T-helper 2 cell treated with Interferon-gamma antibody and Interleukin-4, amounts not matched to agents 5 μg/mL and 100 μg/mL, for 36 hours (primary cell): ENCODE data around the gene TARP.
"Not testable (repeated sequence)": the region's sequence is repeated elsewhere in the genome, so short reads cannot be mapped to it uniquely, and the experiment has no call there.

Source experiments
- DNase-seq: peaks from one replicate; pipeline ENCODE4 v3.0.0; 2021; ENCODE audit warnings: low spot score
- H3K27ac Mint-ChIP-seq: one replicate; pipeline ENCODE4 v1.8.0; 2021; ENCODE audit warnings: mild to moderate bottlenecking, mixed read lengths
- H3K27me3 Mint-ChIP-seq: one replicate; pipeline ENCODE4 v1.8.0; 2021; ENCODE audit warnings: low read depth, mixed read lengths
- H3K36me3 Mint-ChIP-seq: one replicate; pipeline ENCODE4 v1.8.0; 2021; ENCODE audit warnings: low read depth, mixed read lengths
- H3K4me1 Mint-ChIP-seq: one replicate; pipeline ENCODE4 v1.8.0; 2021; ENCODE audit warnings: low read depth, mixed read lengths
- H3K4me3 Mint-ChIP-seq: one replicate; pipeline ENCODE4 v1.8.0; 2022; ENCODE audit warnings: mild to moderate bottlenecking, moderate library complexity, mixed read lengths
- H3K9me3 Mint-ChIP-seq: one replicate; pipeline ENCODE4 v1.8.0; 2021; ENCODE audit warnings: mixed read lengths

Gene TARP

DNA sequence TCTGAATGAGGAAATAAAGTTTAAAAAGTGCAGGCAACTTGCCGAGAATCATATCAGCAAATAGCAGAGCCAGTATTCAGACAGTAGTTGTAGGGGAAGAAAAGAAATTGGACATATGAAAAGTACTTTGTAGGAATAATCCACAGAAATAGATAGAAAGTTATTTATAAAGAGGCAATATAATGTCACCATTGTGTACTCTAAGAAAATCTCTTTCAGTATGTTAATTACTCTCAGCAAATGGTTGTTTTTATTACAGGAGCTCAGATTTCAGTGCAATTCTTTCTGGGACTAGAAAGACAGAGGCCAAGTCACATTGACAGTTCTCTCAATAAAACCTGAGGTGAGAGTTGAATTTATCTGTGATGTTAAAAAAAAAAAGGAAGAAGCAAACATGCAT, 10.2 kb downstream of the TARP start:
- H3K27ac Mint-ChIP-seq, H3K4me3 Mint-ChIP-seq, H3K4me1 Mint-ChIP-seq, DNase-seq, H3K36me3 Mint-ChIP-seq, H3K27me3 Mint-ChIP-seq, H3K9me3 Mint-ChIP-seq: not testable (repeated sequence)

DNA sequence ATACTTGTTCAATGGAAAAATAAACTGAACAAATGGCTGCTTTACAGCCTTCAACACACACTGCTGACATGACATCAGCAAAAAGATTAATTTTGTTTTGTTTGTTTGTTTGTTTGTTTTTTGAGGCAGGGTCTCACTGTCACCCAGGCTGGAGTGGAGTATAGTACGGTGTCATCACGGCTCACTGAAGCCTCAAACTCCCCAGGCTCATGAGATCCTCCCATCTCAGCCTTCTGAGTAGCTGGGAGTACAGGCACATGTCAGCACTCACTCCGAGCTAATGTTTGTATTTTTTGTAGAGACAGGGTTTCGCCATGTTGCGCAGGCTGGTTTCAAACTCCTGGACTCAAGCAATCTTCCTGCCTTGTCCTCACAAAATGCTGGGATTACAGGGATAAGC, 10.9 kb downstream of the TARP start:
- Mint-ChIP-seq H3K36me3 (no peaks in the 10 kb centered on the region), H3K27me3 (no peaks in the 10 kb centered on the region), H3K4me1 (peaks cover 2% of the 10 kb centered on the region), H3K4me3 (no peak overlapping the region), H3K27ac (no peak overlapping the region), H3K9me3 (no peaks in the 10 kb centered on the region)
- DNase-seq = no peak

DNA sequence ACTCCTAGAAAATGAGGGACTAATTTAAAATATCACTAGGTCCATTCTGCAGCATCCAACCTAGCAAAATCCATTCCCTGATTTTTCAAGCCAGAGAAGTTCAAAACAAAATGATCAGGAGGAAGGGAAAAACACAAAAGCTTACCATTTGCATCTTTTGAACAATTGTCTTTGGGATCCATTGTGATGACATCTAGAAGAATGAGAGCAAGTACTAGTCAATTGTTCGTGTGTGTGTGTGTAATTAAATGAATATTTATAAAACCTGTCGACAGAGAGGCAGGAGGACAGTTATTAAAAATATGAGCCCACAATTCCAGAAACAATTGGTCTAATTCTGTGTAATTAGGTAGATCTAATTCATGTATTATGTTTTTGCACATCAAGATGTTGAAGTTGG, 11.4 kb downstream of the TARP start:
- not testable (repeated sequence) for H3K9me3 Mint-ChIP-seq, H3K4me3 Mint-ChIP-seq, H3K27me3 Mint-ChIP-seq, H3K4me1 Mint-ChIP-seq, DNase-seq, H3K36me3 Mint-ChIP-seq, H3K27ac Mint-ChIP-seq

DNA sequence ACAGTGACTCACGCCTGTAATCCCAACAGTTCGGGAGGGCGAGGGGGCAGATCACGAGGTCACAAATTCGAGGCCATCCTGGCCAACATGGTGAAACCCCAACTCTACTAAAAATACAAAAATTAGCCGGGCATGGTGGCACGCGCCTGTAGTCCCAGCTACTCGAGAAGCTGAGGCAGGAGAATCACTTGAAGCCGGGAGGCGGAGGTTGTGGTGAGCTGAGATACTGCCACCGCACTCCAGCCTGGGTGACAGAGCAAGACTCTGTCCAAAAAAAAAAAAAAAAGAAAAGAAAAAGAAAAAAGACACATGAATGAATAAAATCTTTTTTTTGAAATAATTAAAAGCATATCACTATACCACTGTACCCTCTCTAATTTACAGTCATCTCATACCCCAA, 11.8 kb downstream of the TARP start:
- not testable (repeated sequence) for DNase-seq, H3K27ac Mint-ChIP-seq, H3K4me1 Mint-ChIP-seq, H3K4me3 Mint-ChIP-seq, H3K9me3 Mint-ChIP-seq, H3K27me3 Mint-ChIP-seq, H3K36me3 Mint-ChIP-seq

DNA sequence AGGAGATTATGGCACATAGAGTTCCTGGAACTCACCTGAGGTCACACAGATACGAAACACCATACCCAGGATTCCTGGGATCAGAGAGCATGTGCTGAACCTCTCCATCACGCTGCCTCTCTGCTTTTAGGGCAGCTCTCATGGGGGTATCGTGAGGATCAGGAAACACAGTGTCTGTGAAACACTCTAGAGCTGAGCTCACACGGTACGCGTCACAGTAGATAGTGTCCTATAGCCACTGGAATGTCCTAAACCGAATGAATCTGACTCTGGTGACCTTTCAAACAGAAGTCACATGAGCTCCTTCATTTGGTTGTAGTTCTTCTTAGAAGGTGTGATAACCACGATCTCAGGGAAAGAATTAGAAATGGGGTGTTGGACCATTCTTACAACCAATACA, 14.3 kb downstream of the TARP start:
- not testable (repeated sequence) for H3K27me3 Mint-ChIP-seq, H3K4me3 Mint-ChIP-seq, H3K4me1 Mint-ChIP-seq, DNase-seq, H3K27ac Mint-ChIP-seq, H3K36me3 Mint-ChIP-seq, H3K9me3 Mint-ChIP-seq

DNA sequence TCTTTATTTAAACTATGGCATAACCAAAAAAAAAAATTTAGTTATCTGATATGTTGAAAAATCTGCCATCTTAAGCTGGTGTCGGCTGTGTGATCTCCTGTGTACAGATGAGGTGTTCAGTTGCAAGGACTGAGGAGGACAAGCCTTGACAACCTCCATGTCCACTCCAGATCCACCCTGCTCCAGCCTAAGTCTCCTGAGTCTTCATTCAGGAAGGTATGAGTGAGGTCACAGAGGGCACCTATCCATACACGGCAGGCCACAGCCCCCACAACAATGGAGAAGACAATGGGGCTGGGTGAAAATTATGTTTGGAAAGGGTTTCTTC, 16.1 kb downstream of the TARP start:
- Mint-ChIP-seq H3K27me3 (no peaks in the 10 kb centered on the region), H3K27ac (no peak overlapping the region), H3K4me3 (no peak overlapping the region), H3K4me1 (peaks cover 3% of the 10 kb centered on the region), H3K9me3 (no peaks in the 10 kb centered on the region), H3K36me3 (peaks cover 5% of the 10 kb centered on the region)
- no peak for DNase-seq

DNA sequence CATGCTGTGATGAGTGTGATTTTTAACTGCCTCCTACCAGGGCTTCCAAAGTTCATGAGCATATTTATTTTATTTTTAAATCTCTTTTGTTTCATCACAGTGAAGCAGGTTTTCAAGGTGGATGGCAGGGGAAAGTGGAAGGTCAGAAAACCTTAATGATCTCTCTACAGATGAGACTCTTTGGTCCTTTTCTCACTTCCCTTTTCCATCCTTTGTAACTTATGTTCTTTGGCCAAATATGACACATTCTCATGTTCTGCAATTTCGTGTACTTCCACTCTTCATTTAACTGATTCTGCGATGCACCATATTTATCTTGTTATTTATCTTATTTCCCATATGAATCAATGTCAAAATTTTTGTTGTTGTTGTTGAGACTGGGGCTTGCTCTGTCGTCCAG, 23.6 kb downstream of the TARP start:
- Mint-ChIP-seq H3K4me3 (peak overlapping the region; percentile 41), H3K4me1 (peaks cover 14% of the 10 kb centered on the region), H3K36me3 (peaks cover 33% of the 10 kb centered on the region), H3K27me3 (peaks cover 11% of the 10 kb centered on the region)
- not testable (repeated sequence) for DNase-seq, H3K27ac Mint-ChIP-seq, H3K9me3 Mint-ChIP-seq

DNA sequence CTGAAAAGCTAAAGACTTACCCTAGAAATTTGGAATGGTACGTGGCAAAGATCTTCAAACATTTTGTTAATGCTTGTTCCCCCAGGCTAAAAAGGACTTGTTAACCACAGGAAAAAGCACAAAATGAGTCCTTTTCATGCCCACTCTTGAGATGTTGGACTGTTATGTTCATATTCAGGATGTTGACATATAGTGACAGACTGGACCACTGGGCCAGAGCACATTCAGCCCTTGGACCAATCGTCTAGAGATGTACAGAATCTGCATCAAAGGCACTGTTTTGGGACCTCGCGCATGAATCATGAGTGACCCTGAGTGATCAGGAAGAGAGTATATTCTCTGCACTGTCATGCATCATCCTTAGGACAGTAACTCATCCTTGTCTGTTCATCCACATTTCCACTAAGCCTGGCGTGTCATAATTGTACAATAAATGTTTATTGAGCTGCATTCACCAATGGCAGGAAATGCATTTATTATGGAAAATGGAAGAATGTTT, 25.3 kb downstream of the TARP start:
- H3K9me3 Mint-ChIP-seq = no peaks in the 10 kb centered on the region
- no peak overlapping the region for H3K27ac Mint-ChIP-seq
- DNase-seq = no peak
- H3K27me3 Mint-ChIP-seq = peaks cover 11% of the 10 kb centered on the region
- H3K4me1 Mint-ChIP-seq = peaks cover 14% of the 10 kb centered on the region
- peaks cover 35% of the 10 kb centered on the region for H3K36me3 Mint-ChIP-seq
- H3K4me3 Mint-ChIP-seq = peak overlapping the region; percentile 0

DNA sequence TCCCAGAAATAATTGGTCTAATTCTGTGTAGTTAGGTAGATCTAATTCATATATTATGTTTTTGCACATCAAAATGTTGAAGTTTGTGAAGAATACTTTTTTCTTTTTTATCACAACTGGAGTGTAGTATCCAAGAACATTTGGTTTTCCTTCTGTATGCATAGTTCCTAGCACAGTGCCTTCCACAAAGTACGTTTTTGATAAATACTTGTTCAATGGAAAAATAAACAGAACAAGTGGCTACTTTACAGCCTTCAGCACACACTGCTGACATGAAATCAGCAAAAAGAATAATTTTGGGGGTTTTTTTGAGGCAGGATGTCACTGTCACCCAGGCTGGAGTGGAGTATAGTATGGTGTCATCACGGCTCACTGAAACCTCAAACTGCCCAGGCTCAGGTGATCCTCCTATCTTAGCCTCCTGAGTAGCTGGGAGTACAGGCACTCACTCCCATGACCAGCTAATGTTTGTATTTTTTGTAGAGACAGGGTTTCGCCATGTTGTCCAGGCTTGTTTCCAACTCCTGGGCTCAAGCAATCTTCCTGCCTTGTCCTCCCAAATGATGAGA, 27.9 kb downstream of the TARP start:
- Mint-ChIP-seq H3K36me3 (peaks cover 35% of the 10 kb centered on the region), H3K27ac (no peak overlapping the region), H3K9me3 (no peaks in the 10 kb centered on the region), H3K4me3 (no peak overlapping the region), H3K4me1 (peaks cover 11% of the 10 kb centered on the region), H3K27me3 (peaks cover 15% of the 10 kb centered on the region)
- DNase-seq = no peak

DNA sequence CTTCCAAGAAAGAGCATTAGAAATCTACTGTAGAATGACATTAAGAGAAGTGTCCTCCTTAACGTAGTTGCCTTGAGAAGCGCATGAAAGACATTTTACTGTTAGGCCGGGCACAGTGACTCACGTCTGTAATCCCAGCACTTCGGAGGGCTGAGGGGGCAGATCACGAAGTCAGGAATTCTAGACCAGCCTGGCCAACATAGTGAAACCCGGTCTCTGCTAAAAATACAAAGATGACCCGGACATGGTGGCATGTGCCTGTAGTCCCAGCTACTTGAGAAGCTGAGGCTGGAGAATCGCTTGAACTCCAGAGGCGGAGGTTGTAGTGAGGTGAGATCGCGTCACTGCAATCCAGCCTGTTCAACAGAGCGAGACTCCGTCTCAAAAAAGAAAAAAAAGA, 28.9 kb downstream of the TARP start:
- DNase-seq = no peak
- no peak overlapping the region for H3K27ac Mint-ChIP-seq
- no peak overlapping the region for H3K4me3 Mint-ChIP-seq
- H3K27me3 Mint-ChIP-seq = peaks cover 15% of the 10 kb centered on the region
- H3K4me1 Mint-ChIP-seq = peaks cover 11% of the 10 kb centered on the region
- no peaks in the 10 kb centered on the region for H3K9me3 Mint-ChIP-seq
- peaks cover 34% of the 10 kb centered on the region for H3K36me3 Mint-ChIP-seq

DNA sequence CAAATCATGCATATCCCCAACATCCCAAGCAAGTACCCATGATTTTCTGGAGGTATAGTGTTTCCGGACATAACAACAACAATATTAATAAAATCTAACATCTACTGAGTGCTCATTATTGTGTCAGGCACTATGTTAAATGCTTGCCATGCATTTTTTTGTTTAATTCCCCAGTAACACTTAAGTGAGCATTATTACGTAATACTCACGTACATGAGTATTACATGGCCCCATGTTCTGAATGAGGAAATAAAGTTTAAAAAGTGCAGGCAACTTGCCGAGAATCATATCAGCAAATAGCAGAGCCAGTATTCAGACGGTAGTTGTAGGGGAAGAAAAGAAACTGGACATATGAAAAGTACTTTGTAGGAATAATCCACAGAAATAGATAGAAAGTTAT, 30.1 kb downstream of the TARP start:
- H3K4me3 Mint-ChIP-seq = not testable (repeated sequence)
- peaks cover 25% of the 10 kb centered on the region for H3K36me3 Mint-ChIP-seq

DNA sequence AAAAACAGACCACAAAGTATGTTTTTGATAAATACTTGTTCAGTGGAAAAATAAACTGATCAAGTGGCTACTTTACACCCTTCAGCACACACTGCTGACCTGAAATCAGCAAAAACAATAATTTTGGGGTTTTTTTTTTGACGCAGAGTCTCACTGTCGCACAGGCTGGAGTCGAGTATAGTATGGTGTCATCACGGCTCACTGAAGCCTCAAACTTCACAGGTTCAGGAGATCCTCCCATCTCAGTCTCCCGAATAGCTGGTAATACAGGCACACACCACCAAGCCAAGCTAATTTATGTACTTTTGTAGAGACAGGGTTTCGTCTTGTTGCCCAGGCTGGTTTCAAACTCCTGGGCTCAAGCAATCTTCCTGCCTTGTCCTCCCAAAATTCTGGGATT, 30.6 kb downstream of the TARP start:
- no peak for DNase-seq
- Mint-ChIP-seq H3K9me3 (no peaks in the 10 kb centered on the region), H3K4me3 (no peak overlapping the region), H3K36me3 (peaks cover 25% of the 10 kb centered on the region), H3K27me3 (peaks cover 15% of the 10 kb centered on the region), H3K4me1 (peaks cover 5% of the 10 kb centered on the region), H3K27ac (no peak overlapping the region)

More for the DNA sequence above, 30.1 kb downstream of the TARP start:
- not testable (repeated sequence) for H3K9me3 Mint-ChIP-seq, H3K4me1 Mint-ChIP-seq, DNase-seq, H3K27ac Mint-ChIP-seq
- H3K27me3 Mint-ChIP-seq = peaks cover 15% of the 10 kb centered on the region

DNA sequence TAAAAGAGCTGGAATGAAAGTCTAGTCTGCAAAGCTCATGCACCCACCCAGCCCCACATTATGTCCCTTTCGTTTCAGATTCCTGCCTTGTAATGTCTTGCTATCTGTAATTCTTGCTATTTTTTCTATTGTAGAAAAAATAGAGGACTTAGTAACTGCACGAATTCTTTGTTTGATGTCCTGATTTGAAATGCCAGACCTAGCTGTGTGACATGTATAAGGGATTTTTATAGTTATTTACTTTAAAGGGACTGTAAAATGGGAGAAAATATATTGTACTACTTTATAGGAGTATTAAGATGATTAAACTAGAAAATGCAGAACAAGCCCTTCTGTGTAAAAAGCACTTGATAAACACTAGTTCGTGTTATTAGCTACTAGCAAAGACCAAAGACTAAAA, 32.4 kb downstream of the TARP start:
- no peak overlapping the region for H3K27ac Mint-ChIP-seq
- DNase-seq = no peak
- no peaks in the 10 kb centered on the region for H3K9me3 Mint-ChIP-seq
- H3K4me1 Mint-ChIP-seq = peaks cover 14% of the 10 kb centered on the region
- H3K27me3 Mint-ChIP-seq = peaks cover 13% of the 10 kb centered on the region
- peaks cover 28% of the 10 kb centered on the region for H3K36me3 Mint-ChIP-seq
- H3K4me3 Mint-ChIP-seq = no peak overlapping the region

DNA sequence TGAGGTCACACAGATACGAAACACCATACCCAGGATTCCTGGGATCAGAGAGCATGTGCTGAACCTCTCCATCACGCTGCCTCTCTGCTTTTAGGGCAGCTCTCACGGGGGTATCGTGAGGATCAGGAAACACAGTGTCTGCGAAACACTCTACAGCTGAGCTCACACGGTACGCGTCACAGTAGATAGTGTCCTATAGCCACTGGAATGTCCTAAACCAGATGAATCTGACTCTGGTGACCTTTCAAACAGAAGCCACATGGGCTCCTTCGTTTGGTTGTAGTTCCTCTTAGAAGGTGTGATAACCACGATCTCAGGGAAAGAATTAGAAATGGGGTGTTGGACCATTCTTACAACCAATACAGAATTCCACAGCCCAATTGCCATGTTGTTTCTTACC, 34.3 kb downstream of the TARP start:
- H3K36me3 Mint-ChIP-seq = peaks cover 19% of the 10 kb centered on the region
- not testable (repeated sequence) for H3K27me3 Mint-ChIP-seq, DNase-seq, H3K27ac Mint-ChIP-seq, H3K4me3 Mint-ChIP-seq, H3K9me3 Mint-ChIP-seq
- H3K4me1 Mint-ChIP-seq = peaks cover 25% of the 10 kb centered on the region

DNA sequence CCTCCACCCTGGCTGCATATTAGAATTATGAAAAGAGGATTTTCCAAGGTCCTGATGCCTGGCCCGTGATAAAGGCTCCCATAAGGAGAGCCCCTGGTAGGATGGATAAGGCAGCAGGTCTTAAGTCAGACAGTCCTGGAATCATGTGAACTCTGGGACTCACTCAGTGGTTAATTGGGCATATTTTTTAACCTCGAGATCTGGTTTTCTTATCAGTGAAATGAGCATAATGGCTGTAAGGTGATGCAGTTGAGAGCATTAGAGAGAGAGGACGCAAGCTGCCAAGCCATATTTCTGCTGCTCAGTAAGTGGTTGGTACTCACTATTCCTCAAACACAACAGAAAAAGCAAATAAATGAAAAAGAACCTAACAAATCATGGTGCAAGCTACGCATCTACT, 37.8 kb downstream of the TARP start:
- no peak overlapping the region for H3K4me3 Mint-ChIP-seq
- peaks cover 1% of the 10 kb centered on the region for H3K27me3 Mint-ChIP-seq
- H3K36me3 Mint-ChIP-seq = peaks cover 34% of the 10 kb centered on the region
- DNase-seq = no peak
- H3K27ac Mint-ChIP-seq = peak overlapping the region; percentile 12
- H3K4me1 Mint-ChIP-seq = peaks cover 55% of the 10 kb centered on the region
- no peaks in the 10 kb centered on the region for H3K9me3 Mint-ChIP-seq
